Measurements from ENCODE around the gene GIPC2. TPM values are rescaled to one million over a fixed set of nuclear protein-coding genes. Genes with fewer than 3 reads are reported as not detected.

The GIPC2 gene
- total RNA-seq, 1 donor from 2014 or later = 1.6 TPM

DNA sequence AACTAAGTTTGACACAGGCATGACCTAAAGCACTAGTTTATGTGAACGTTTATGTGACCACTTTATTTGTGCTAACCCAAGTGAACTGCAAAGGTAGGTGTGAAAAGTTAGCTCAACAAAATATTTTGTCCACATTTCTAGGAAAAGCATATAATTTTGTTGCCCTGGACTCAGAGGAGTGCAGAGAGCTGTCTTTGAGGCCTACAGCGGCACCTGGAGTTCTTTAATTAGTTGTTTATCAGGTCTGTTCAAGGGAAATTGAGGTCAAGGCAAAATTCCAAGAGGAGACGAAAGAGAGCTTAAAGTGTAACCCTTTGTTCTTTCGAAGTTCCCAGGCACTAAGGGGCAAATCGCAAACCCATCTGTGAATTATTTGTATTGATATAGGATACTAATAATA, 1.3 kb downstream of the GIPC2 start:
- Histone ChIP-seq H3K27me3 (ENCODE audit: control insufficient read depth, insufficient read depth, low read length) (peaks cover 19% of the 10 kb centered on the region), H3K36me3 (ENCODE audit: control insufficient read depth, insufficient read depth, low read length) (no peaks in the 10 kb centered on the region), H3K4me3 (ENCODE audit: low read depth, low read length) (no peak overlapping the region)
- TF ChIP-seq, protein P1, sequence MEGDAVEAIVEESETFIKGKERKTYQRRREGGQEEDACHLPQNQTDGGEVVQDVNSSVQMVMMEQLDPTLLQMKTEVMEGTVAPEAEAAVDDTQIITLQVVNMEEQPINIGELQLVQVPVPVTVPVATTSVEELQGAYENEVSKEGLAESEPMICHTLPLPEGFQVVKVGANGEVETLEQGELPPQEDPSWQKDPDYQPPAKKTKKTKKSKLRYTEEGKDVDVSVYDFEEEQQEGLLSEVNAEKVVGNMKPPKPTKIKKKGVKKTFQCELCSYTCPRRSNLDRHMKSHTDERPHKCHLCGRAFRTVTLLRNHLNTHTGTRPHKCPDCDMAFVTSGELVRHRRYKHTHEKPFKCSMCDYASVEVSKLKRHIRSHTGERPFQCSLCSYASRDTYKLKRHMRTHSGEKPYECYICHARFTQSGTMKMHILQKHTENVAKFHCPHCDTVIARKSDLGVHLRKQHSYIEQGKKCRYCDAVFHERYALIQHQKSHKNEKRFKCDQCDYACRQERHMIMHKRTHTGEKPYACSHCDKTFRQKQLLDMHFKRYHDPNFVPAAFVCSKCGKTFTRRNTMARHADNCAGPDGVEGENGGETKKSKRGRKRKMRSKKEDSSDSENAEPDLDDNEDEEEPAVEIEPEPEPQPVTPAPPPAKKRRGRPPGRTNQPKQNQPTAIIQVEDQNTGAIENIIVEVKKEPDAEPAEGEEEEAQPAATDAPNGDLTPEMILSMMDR (IDR thresholded peaks at IDR 0.05; ENCODE audit: insufficient read depth, low read length, poor library complexity, severe bottlenecking) = no peak
- no peak for DNase-seq (ENCODE audit: low read depth)

DNA sequence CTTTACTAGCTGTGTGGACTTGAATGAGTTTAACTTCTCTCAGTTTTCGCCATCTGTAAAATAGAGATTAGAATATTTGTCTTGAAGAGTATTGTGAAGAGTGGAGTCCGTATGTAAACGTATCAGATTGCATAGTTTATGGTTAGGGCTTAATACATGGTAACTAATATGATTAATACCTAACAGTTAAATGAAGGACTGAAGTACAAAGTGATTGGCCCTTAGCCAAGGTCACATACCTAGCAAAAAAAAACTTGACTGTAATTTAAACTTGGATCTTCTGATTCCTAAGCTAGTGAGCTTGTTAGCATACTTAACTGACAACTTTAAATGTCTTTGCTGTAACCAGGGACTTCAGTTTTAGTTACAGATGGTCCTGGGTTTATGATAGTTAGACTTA, 1.9 kb downstream of the GIPC2 start:
- H3K36me3 ChIP-seq (ENCODE audit: control insufficient read depth, insufficient read depth, low read length) = no peaks in the 10 kb centered on the region
- peaks cover 19% of the 10 kb centered on the region for H3K27me3 ChIP-seq (ENCODE audit: control insufficient read depth, insufficient read depth, low read length)
- TF ChIP-seq, protein P1 (IDR thresholded peaks at IDR 0.05; ENCODE audit: insufficient read depth, low read length, poor library complexity, severe bottlenecking) = no peak
- no peak overlapping the region for H3K4me3 ChIP-seq (ENCODE audit: low read depth, low read length)
- no peak for DNase-seq (ENCODE audit: low read depth)

DNA sequence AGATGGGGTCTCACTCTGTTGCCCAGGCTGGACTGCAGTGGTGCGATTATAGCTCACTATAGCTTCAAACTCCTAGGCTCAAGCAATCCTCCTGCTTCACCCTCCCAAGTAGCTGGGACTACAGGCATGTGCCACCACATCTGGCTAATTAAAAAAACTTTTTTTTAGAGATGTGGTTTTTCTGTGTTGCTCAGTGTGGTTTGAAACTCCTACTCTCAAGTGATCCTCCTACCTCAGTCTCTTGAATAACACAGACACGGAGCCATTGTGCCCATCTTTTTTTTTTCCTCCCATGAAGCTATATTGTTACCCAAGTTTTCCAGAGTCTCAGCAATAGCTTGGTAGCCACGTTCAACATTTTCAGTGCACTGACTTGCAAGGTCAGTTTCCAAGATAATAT, 2.7 kb downstream of the GIPC2 start:
- peaks cover 19% of the 10 kb centered on the region for H3K27me3 ChIP-seq (ENCODE audit: control insufficient read depth, insufficient read depth, low read length)
- no peaks in the 10 kb centered on the region for H3K36me3 ChIP-seq (ENCODE audit: control insufficient read depth, insufficient read depth, low read length)
- H3K4me3 ChIP-seq (ENCODE audit: low read depth, low read length) = no peak overlapping the region
- TF ChIP-seq, protein P1 (IDR thresholded peaks at IDR 0.05; ENCODE audit: insufficient read depth, low read length, poor library complexity, severe bottlenecking) = no peak
- no peak for DNase-seq (ENCODE audit: low read depth)

DNA sequence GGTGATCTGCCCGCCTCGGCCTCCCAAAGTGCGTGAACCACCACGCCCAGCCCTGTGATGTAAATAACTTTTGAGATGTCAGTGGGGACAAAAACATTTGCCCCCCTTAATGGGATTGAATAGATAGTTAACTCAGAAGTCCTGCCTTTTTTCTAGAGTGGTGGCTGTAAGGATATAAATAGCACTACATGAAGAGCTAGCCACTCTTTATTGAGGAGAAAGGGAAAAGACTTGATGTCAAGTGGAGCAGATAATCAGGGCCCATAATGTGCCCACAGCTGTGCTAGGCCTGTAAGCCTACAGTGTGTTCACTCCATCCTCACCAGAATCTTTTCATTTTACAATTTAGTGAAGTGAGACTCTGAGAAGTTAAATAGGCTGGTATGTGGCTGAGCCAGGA, 3.6 kb downstream of the GIPC2 start:
- DNase-seq (ENCODE audit: low read depth) = no peak
- Histone ChIP-seq H3K36me3 (ENCODE audit: control insufficient read depth, insufficient read depth, low read length) (no peaks in the 10 kb centered on the region), H3K4me3 (ENCODE audit: low read depth, low read length) (no peak overlapping the region), H3K27me3 (ENCODE audit: control insufficient read depth, insufficient read depth, low read length) (peaks cover 16% of the 10 kb centered on the region)
- TF ChIP-seq, protein P1 (IDR thresholded peaks at IDR 0.05; ENCODE audit: insufficient read depth, low read length, poor library complexity, severe bottlenecking) = no peak

DNA sequence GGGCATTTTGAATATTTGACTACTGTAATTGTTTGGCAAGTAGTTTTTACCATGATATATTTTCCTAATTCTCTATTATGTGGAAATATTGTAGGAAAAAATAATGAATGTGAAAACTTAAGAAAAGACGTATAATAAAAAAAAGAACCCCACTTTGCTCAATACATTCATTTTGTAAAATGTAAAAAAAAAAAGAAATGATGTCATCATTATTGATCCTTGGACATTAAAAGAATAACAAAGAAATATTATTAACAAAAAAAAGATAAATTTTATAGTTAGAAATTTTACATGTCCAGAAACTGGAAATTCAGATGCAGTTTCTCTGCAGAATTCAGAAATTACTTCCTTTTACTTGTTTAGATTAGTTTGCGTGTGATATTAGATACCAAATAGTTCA, 5.2 kb downstream of the GIPC2 start:
- no peaks in the 10 kb centered on the region for H3K36me3 ChIP-seq (ENCODE audit: control insufficient read depth, insufficient read depth, low read length)
- H3K27me3 ChIP-seq (ENCODE audit: control insufficient read depth, insufficient read depth, low read length) = peaks cover 6% of the 10 kb centered on the region
- no peak for DNase-seq (ENCODE audit: low read depth)
- TF ChIP-seq, protein P1 (IDR thresholded peaks at IDR 0.05; ENCODE audit: insufficient read depth, low read length, poor library complexity, severe bottlenecking) = no peak
- H3K4me3 ChIP-seq (ENCODE audit: low read depth, low read length) = no peak overlapping the region

DNA sequence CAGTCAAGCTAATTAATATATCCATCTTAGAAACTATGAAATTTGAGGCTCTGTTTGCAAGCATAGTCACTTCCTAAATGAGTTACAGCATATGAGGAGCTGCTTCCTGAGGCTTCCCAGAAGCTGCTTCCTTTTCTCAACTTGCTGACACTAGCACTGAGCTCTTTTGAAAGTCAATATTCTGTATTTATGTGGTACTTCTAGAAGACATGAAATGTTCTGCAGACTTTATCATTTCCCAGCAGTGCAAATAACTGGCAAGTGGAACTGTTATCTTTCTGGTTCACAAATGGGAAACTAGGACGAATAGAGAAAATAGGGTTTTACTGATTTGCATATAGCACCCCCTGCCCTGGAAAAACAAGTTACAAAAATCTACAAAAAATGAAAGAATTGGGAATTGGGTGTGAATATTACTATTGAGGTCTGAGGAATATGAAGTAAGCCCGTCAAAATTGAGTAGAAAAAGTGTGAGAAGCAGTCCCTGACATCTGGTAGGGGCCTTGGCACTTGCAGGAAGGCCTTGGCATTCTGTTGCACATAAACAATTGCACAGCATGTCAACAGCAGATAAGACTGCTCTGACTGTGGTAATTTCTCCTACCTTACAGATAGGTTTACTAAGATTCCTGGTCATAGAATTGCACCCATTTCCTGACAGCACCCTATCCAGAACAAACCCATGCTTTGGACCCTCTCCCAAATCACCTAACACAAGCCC, 7.1 kb downstream of the GIPC2 start:
- H3K4me3 ChIP-seq (ENCODE audit: low read depth, low read length) = no peak overlapping the region
- no peak for DNase-seq (ENCODE audit: low read depth)
- TF ChIP-seq, protein P1 (IDR thresholded peaks at IDR 0.05; ENCODE audit: insufficient read depth, low read length, poor library complexity, severe bottlenecking) = no peak
- no peaks in the 10 kb centered on the region for H3K27me3 ChIP-seq (ENCODE audit: control insufficient read depth, insufficient read depth, low read length)
- H3K36me3 ChIP-seq (ENCODE audit: control insufficient read depth, insufficient read depth, low read length) = no peaks in the 10 kb centered on the region
